Osteocyte (in vitro differentiated cells): Measurements from ENCODE around the gene JOSD2. TPM values are rescaled to one million over a fixed set of nuclear protein-coding genes. Genes with fewer than 3 reads are reported as not detected.

Experiments used
- DNase-seq: peaks from one replicate; pipeline ENCODE4 v3.0.0; 2021; ENCODE audit warnings: mixed read lengths; ENCODE audit not compliant: unreplicated experiment; ENCODE audit errors: extremely low spot score
- H3K27ac Mint-ChIP-seq: one replicate; pipeline ENCODE4 v1.8.0; 2021; ENCODE audit warnings: mild to moderate bottlenecking, mixed read lengths; ENCODE audit not compliant: unreplicated experiment
- H3K27me3 Mint-ChIP-seq: one replicate; pipeline ENCODE4 v1.8.0; 2021; ENCODE audit warnings: mixed read lengths; ENCODE audit not compliant: unreplicated experiment
- H3K36me3 Mint-ChIP-seq: one replicate; pipeline ENCODE4 v1.8.0; 2021; ENCODE audit warnings: mixed read lengths; ENCODE audit not compliant: unreplicated experiment
- H3K4me1 Mint-ChIP-seq: one replicate; pipeline ENCODE4 v1.8.0; 2021; ENCODE audit warnings: mixed read lengths; ENCODE audit not compliant: unreplicated experiment
- H3K4me3 Mint-ChIP-seq: one replicate; pipeline ENCODE4 v1.8.0; 2021; ENCODE audit warnings: mild to moderate bottlenecking, moderate library complexity, mixed read lengths; ENCODE audit not compliant: unreplicated experiment
- H3K9me3 Mint-ChIP-seq: one replicate; pipeline ENCODE4 v1.8.0; 2021; ENCODE audit warnings: mixed read lengths; ENCODE audit not compliant: unreplicated experiment
- total RNA-seq: library from RNA; stranded (reverse); gene quantifications from 2 replicates; pipeline ENCODE4 v1.2.1, GENCODE V29; 2021
- TF ChIP-seq, protein P1 (sequence below): fragments of 200-600 bp; sonication (generic); IDR thresholded peaks from 2 replicates; pipeline ENCODE4 v1.5.0; 2021; ENCODE audit warnings: antibody characterized with exemption, mild to moderate bottlenecking, moderate library complexity

JOSD2 gene
- total RNA-seq, 1 donor from 2014 or later: 43.7 TPM

DNA sequence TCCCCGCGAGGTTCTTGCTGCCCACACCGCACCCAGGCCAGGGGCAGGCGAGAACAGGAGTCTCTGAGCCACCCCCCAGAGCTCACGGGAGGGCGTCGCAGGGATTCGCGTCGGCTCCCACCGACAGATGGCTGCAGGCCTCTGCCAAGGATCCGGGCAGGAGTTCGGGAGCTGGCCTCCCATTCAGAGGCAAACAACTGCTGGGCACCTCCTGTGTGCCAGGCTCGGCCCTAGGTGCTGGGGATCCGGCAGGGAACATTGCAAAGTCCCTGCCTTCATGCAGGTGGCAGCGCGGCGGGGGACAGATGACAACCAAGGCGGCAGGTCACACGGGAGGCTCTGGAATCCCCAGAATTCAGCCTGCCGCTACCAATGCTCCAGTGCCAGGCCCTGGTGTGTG, 32.0 kb upstream of the JOSD2 start:
- Mint-ChIP-seq H3K36me3 (no peaks in the 10 kb centered on the region), H3K9me3 (no peaks in the 10 kb centered on the region), H3K4me3 (no peak overlapping the region), H3K27me3 (no peaks in the 10 kb centered on the region), H3K4me1 (no peaks in the 10 kb centered on the region), H3K27ac (no peak overlapping the region)
- TF ChIP-seq, protein P1, sequence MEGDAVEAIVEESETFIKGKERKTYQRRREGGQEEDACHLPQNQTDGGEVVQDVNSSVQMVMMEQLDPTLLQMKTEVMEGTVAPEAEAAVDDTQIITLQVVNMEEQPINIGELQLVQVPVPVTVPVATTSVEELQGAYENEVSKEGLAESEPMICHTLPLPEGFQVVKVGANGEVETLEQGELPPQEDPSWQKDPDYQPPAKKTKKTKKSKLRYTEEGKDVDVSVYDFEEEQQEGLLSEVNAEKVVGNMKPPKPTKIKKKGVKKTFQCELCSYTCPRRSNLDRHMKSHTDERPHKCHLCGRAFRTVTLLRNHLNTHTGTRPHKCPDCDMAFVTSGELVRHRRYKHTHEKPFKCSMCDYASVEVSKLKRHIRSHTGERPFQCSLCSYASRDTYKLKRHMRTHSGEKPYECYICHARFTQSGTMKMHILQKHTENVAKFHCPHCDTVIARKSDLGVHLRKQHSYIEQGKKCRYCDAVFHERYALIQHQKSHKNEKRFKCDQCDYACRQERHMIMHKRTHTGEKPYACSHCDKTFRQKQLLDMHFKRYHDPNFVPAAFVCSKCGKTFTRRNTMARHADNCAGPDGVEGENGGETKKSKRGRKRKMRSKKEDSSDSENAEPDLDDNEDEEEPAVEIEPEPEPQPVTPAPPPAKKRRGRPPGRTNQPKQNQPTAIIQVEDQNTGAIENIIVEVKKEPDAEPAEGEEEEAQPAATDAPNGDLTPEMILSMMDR: no peak
- DNase-seq: no peak

DNA sequence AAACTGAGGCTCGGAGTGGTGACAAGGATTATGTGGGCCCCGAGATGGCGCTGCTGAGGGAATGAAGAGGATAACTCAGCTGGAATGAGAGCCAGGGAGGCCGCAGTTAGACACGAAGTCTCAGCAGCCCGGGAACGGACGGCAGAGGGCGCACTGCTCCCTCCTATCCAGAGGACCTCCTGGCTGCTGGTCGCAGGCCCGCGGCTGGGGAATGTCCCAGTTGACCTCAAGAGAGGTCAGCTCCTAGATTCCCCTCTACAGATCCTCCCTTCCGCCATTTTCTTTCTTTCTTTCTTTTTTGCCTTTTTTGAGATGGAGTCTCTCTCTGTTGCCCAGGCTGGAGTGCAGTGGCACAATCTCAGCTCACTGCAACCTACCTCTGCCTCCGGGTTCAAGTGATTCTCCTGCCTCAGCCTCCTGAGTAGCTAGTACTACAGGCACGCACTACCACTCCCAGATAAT, 26.8 kb upstream of the JOSD2 start:
- Mint-ChIP-seq H3K4me3 (no peak overlapping the region), H3K4me1 (no peaks in the 10 kb centered on the region), H3K9me3 (peaks cover 8% of the 10 kb centered on the region), H3K36me3 (no peaks in the 10 kb centered on the region), H3K27me3 (no peaks in the 10 kb centered on the region), H3K27ac (no peak overlapping the region)
- TF ChIP-seq, protein P1: peak; percentile 77
- DNase-seq: peak; percentile 90

DNA sequence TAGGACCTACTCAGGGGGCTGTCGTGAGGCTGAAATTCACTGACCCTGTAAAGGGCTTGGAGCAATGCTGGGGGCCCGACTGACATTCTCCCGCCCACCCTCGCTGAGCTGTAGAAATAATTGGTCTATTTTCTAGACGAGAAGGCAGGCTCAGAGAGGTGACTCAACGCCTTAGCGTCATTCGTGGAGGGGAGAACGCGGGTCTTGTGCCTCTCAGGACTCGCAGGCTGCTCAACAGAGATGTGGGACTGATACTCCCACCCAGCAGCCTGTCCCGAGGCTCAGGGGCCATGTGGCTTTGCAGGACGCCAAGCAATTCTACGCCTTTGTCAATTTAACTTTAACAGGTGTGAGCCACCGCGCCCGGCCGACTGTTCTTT, 26.3 kb upstream of the JOSD2 start:
- Mint-ChIP-seq H3K27ac (no peak overlapping the region), H3K4me3 (no peak overlapping the region), H3K36me3 (no peaks in the 10 kb centered on the region), H3K4me1 (no peaks in the 10 kb centered on the region), H3K9me3 (peaks cover 13% of the 10 kb centered on the region), H3K27me3 (no peaks in the 10 kb centered on the region)
- TF ChIP-seq, protein P1: no peak
- DNase-seq: no peak

DNA sequence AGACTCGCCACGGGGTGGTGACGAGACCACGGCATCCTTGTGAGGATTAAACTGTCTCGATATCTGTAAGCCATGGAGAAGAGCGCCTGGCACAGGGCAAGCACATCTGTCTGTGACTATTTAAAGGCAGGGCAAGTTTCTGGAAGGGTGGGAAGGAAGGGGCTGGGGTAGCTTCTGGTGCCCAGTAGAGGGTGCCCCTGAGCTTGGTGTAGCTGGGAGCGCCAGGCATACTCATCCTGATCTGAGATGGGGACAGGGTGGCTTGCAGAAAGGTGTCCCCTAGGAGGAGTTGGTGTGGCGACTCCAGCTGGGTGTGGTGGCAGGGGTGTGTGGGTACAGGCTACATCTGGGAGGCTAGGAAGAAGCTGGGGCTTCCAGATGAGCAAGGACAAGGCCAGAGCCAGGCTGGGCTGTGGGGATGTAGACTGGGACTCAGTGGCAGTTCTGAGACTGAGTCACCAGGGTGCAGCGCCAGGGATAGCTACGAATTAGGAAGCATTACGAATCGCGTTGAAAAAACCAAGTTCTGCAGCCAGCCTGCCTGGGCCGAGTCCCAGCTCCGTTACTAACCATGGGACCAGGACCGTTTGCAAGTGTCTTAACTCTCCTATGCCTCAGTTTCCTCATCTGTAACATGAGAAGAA, 25.8 kb upstream of the JOSD2 start:
- Mint-ChIP-seq H3K27ac (no peak overlapping the region), H3K9me3 (peaks cover 15% of the 10 kb centered on the region), H3K27me3 (no peaks in the 10 kb centered on the region), H3K4me1 (no peaks in the 10 kb centered on the region), H3K4me3 (no peak overlapping the region), H3K36me3 (no peaks in the 10 kb centered on the region)
- DNase-seq: no peak
- TF ChIP-seq, protein P1: no peak

DNA sequence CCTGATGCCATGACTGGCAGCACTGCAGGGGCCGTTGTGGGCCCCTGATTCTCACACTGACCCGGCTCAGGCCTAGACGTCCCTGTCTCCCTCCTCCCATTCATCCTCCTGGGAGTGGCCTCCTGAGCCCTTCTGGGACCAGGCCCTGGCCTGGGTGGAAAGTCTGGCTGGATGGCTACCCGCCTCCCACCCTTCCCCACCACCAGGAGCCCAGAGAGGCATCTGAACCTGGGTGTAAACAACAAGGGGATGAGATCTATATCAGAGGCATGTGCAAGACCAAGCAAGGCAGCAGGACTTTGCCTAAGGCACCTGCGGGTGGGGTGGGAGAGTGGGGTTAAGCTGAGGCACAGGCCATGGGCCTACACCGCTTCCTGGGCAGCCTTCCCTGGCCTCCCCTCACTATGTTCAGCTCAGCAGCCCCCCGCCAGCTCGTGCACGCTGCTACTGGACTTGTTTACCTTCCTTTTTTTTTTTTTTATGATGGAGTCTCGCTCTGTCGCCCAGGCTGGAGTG, 24.7 kb upstream of the JOSD2 start:
- no peak overlapping the region for H3K4me3 Mint-ChIP-seq
- DNase-seq: no peak
- no peak overlapping the region for H3K27ac Mint-ChIP-seq
- H3K4me1 Mint-ChIP-seq: no peaks in the 10 kb centered on the region
- TF ChIP-seq, protein P1: no peak
- no peaks in the 10 kb centered on the region for H3K36me3 Mint-ChIP-seq
- peaks cover 15% of the 10 kb centered on the region for H3K9me3 Mint-ChIP-seq
- no peaks in the 10 kb centered on the region for H3K27me3 Mint-ChIP-seq
